ENCODE results near the gene MIS18A.
A peak's percentile ranks its signal among the peaks of the same experiment; 100 is the strongest.

GRCh38 chr21:32257962-32258785, 20.7 kb downstream of the MIS18A start:
- TF ChIP-seq ATF3 (IDR thresholded peaks at IDR 0.05) (no peak), MAX (IDR thresholded peaks at IDR 0.05) (no peak), JUND (IDR thresholded peaks at IDR 0.05) (no peak)
- TF ChIP-seq, protein P1, sequence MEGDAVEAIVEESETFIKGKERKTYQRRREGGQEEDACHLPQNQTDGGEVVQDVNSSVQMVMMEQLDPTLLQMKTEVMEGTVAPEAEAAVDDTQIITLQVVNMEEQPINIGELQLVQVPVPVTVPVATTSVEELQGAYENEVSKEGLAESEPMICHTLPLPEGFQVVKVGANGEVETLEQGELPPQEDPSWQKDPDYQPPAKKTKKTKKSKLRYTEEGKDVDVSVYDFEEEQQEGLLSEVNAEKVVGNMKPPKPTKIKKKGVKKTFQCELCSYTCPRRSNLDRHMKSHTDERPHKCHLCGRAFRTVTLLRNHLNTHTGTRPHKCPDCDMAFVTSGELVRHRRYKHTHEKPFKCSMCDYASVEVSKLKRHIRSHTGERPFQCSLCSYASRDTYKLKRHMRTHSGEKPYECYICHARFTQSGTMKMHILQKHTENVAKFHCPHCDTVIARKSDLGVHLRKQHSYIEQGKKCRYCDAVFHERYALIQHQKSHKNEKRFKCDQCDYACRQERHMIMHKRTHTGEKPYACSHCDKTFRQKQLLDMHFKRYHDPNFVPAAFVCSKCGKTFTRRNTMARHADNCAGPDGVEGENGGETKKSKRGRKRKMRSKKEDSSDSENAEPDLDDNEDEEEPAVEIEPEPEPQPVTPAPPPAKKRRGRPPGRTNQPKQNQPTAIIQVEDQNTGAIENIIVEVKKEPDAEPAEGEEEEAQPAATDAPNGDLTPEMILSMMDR (IDR thresholded peaks at IDR 0.05; ENCODE audit: low read depth, low read length, missing input control): peak; percentile 82
- TF ChIP-seq, protein P2, sequence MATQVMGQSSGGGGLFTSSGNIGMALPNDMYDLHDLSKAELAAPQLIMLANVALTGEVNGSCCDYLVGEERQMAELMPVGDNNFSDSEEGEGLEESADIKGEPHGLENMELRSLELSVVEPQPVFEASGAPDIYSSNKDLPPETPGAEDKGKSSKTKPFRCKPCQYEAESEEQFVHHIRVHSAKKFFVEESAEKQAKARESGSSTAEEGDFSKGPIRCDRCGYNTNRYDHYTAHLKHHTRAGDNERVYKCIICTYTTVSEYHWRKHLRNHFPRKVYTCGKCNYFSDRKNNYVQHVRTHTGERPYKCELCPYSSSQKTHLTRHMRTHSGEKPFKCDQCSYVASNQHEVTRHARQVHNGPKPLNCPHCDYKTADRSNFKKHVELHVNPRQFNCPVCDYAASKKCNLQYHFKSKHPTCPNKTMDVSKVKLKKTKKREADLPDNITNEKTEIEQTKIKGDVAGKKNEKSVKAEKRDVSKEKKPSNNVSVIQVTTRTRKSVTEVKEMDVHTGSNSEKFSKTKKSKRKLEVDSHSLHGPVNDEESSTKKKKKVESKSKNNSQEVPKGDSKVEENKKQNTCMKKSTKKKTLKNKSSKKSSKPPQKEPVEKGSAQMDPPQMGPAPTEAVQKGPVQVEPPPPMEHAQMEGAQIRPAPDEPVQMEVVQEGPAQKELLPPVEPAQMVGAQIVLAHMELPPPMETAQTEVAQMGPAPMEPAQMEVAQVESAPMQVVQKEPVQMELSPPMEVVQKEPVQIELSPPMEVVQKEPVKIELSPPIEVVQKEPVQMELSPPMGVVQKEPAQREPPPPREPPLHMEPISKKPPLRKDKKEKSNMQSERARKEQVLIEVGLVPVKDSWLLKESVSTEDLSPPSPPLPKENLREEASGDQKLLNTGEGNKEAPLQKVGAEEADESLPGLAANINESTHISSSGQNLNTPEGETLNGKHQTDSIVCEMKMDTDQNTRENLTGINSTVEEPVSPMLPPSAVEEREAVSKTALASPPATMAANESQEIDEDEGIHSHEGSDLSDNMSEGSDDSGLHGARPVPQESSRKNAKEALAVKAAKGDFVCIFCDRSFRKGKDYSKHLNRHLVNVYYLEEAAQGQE (IDR thresholded peaks at IDR 0.05): no peak

All from liver (tissue), 3 donors.